Transverse colon (tissue), 4 donors: ENCODE data around the gene MOG.

Source experiments
- POLR2A ChIP-seq: fragments of 450-650 bp; IDR thresholded peaks from one replicate; pipeline ENCODE4 v1.6.1; 2016; ENCODE audit warnings: antibody characterized with exemption, mild to moderate bottlenecking, moderate library complexity
- POLR2AphosphoS5 ChIP-seq, 3 donors: sonication (generic); formaldehyde crosslinking; IDR thresholded peaks; one replicate each; pipeline ENCODE4 v1.6.1; 2016; ENCODE audit warnings: antibody characterized with exemption in 3 of 3
- TF ChIP-seq, protein P1 (sequence below), 5 experiments: fragments of 200-600 bp in 3 of 5; fragments of 450-650 bp in 2 of 5; sonication (generic) in 3 of 5; IDR thresholded peaks; 1 replicate in 2 of 5; 2 replicates in 3 of 5; pipeline ENCODE4 v1.5.1; 2016 to 2017; ENCODE audit warnings: antibody characterized with exemption in 5 of 5, inconsistent platforms in 3 of 5, mild to moderate bottlenecking in 2 of 5, moderate library complexity in 1 of 5

DNA sequence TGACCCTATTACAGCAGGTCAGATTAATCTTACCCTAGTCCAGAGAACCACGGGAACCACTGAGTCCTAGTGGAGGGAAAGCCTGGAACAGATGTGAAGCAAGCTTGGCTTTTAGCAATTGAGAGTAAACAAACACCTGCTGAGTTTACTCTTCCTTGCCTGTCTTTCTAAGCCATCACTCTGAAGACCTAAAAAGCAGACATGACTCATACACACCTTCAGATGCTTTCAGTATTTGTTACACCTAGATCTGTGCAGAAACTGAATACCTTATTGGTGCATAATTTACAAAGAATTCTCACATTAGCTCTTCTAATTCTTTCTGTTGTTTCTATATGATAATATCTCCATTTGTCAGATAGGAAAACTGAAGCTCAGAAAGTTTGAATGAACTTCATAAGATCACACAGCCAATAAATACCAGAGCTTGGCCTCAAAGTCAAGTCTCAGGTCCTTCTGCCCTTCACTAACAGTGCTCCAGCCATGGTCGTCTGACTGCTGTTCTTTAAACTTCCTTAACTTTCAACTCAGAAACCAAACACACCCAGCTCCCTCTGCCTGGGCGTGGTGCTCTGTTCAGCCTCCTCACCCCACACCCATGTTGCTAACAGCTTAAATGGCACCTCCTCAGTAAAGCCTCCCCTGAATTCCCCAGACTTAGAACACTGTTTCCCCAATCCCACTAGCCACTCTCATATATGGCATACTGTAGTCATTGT is 15.3 kb upstream of the MOG start:
- TF ChIP-seq POLR2A (no peak), POLR2AphosphoS5 (IDR thresholded peaks at IDR 0.05) (no peak)
- TF ChIP-seq, protein P1, sequence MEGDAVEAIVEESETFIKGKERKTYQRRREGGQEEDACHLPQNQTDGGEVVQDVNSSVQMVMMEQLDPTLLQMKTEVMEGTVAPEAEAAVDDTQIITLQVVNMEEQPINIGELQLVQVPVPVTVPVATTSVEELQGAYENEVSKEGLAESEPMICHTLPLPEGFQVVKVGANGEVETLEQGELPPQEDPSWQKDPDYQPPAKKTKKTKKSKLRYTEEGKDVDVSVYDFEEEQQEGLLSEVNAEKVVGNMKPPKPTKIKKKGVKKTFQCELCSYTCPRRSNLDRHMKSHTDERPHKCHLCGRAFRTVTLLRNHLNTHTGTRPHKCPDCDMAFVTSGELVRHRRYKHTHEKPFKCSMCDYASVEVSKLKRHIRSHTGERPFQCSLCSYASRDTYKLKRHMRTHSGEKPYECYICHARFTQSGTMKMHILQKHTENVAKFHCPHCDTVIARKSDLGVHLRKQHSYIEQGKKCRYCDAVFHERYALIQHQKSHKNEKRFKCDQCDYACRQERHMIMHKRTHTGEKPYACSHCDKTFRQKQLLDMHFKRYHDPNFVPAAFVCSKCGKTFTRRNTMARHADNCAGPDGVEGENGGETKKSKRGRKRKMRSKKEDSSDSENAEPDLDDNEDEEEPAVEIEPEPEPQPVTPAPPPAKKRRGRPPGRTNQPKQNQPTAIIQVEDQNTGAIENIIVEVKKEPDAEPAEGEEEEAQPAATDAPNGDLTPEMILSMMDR (IDR thresholded peaks at IDR 0.05): no peak
